SU-DHL-6 (cell line): ENCODE measurements around the gene PCF11.

ENCODE experiments used
- H2AFZ ChIP-seq: fragments of 200-600 bp; sonication (generic); 2 replicates; pipeline ENCODE4 v1.6.1; 2014; ENCODE audit warnings: low read depth, mild to moderate bottlenecking, moderate library complexity, mixed read lengths, antibody characterized with exemption, low read length; ENCODE audit not compliant: severe bottlenecking
- H3F3A ChIP-seq: fragments of 200-600 bp; shearing (Covaris generic); 2 replicates; pipeline ENCODE4 v1.6.0; 2016; ENCODE audit warnings: antibody characterized with exemption, mild to moderate bottlenecking; ENCODE audit not compliant: insufficient read depth
- H3K27ac ChIP-seq: fragments of 200-600 bp; sonication (generic); 2 replicates; pipeline ENCODE4 v1.5.1; 2016; ENCODE audit warnings: low read depth, mild to moderate bottlenecking, low read length, moderate library complexity, mixed read lengths
- H3K27me3 ChIP-seq: fragments of 200-600 bp; sonication (generic), shearing (Covaris generic); 2 replicates; pipeline ENCODE4 v1.6.0; 2014; ENCODE audit warnings: mild to moderate bottlenecking, low read length
- H3K36me3 ChIP-seq: fragments of 200-600 bp; sonication (generic); 2 replicates; pipeline ENCODE4 v1.6.1; 2014; ENCODE audit warnings: mild to moderate bottlenecking, low read length, mixed read lengths
- H3K4me2 ChIP-seq: fragments of 300-600, 200-600 bp; shearing (Covaris generic), sonication (generic); 2 replicates; pipeline ENCODE4 v1.6.0; 2014; ENCODE audit warnings: low read length, low read depth, mild to moderate bottlenecking; ENCODE audit not compliant: poor library complexity, severe bottlenecking
- H3K4me3 ChIP-seq: fragments of 200-600 bp; sonication (generic); 2 replicates; pipeline ENCODE4 v1.5.1; 2014; ENCODE audit warnings: antibody characterized with exemption, low read length, mild to moderate bottlenecking, mixed read lengths; ENCODE audit not compliant: insufficient read depth, poor library complexity, severe bottlenecking
- H3K79me2 ChIP-seq: fragments of 200-600 bp; sonication (generic); 2 replicates; pipeline ENCODE4 v1.6.1; 2014; ENCODE audit warnings: mild to moderate bottlenecking, low read length, moderate library complexity; ENCODE audit not compliant: insufficient read depth
- H3K9ac ChIP-seq: fragments of 200-600 bp; sonication (generic); 2 replicates; pipeline ENCODE4 v1.7.0; 2014; ENCODE audit warnings: mild to moderate bottlenecking, low read length
- H3K9me2 ChIP-seq: fragments of 200-600 bp; sonication (generic); replicated peaks from 2 replicates; pipeline ENCODE4 v1.6.1; 2014; ENCODE audit warnings: low read length; ENCODE audit not compliant: insufficient read depth
- H3K9me3 ChIP-seq: fragments of 200-600 bp; sonication (generic); 2 replicates; pipeline ENCODE4 v1.6.1; 2014; ENCODE audit warnings: low read length, mixed read lengths; ENCODE audit not compliant: insufficient read depth
- H4K20me1 ChIP-seq: fragments of 200-600 bp; sonication (generic); 2 replicates; pipeline ENCODE4 v1.6.1; 2014; ENCODE audit warnings: low read depth, mild to moderate bottlenecking, antibody characterized with exemption, low read length, moderate library complexity, mixed read lengths
- CTCF ChIP-seq: fragments of 200-600 bp; sonication (generic); IDR thresholded peaks from one replicate; pipeline ENCODE4 v1.5.1; 2017; ENCODE audit warnings: antibody characterized with exemption, mild to moderate bottlenecking, low read length, moderate library complexity; ENCODE audit not compliant: insufficient read depth, poor library complexity, severe bottlenecking
- EZH2phosphoT487 ChIP-seq: fragments of 200-600 bp; sonication (generic), shearing (Covaris generic); conservative IDR thresholded peaks from 2 replicates; pipeline ENCODE4 v1.6.1; 2018; ENCODE audit warnings: mild to moderate bottlenecking, antibody characterized with exemption, low read length, moderate library complexity, mixed read lengths

The PCF11 gene

GRCh38 chr11:83219095-83219494 lies 62.2 kb downstream of the PCF11 start:
- Histone ChIP-seq H3K9ac (no peak overlapping the region), H3K9me3 (no peaks in the 10 kb centered on the region), H3K27me3 (no peaks in the 10 kb centered on the region), H2AFZ (no peak overlapping the region), H4K20me1 (no peaks in the 10 kb centered on the region), H3K4me2 (no peak overlapping the region), H3K9me2 (no peaks in the 10 kb centered on the region), H3K79me2 (no peaks in the 10 kb centered on the region), H3K36me3 (no peaks in the 10 kb centered on the region), H3K27ac (no peak overlapping the region), H3K4me3 (no peak overlapping the region), H3F3A (no peaks in the 10 kb centered on the region)
- TF ChIP-seq EZH2phosphoT487: no peak

GRCh38 chr11:83220260-83220659 lies 63.3 kb downstream of the PCF11 start:
- no peak for TF ChIP-seq EZH2phosphoT487
- no peak for TF ChIP-seq CTCF
- Histone ChIP-seq H3K9me3 (no peaks in the 10 kb centered on the region), H3K27ac (no peak overlapping the region), H3K4me2 (no peak overlapping the region), H3K27me3 (no peaks in the 10 kb centered on the region), H3K9ac (no peak overlapping the region), H3K79me2 (no peaks in the 10 kb centered on the region), H3F3A (no peaks in the 10 kb centered on the region), H2AFZ (no peak overlapping the region), H4K20me1 (no peaks in the 10 kb centered on the region), H3K36me3 (no peaks in the 10 kb centered on the region), H3K4me3 (no peak overlapping the region), H3K9me2 (no peaks in the 10 kb centered on the region)

DNA sequence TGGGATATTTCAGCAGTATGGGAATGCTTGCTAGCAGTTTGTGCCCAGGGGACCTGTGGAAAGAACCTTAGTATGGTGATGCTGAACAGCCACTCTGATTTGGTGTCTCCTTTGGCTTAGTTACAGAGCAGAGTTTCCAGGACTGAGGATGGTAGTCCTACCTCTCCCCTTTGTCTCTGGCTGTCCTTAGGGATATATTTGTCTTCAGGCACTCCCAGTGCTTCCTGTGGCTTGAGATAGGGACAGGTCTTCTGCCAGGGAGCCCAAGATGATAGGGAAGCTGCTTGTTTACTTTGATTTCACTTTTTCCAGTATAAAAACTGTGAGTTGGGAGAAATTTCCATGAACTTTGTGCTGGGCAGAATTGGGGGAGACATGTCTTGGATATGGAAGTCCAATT lies 64.8 kb downstream of the PCF11 start:
- Histone ChIP-seq H3K4me3 (no peak overlapping the region), H3K9ac (no peak overlapping the region), H3K27me3 (no peaks in the 10 kb centered on the region), H3K9me2 (no peaks in the 10 kb centered on the region), H3F3A (no peaks in the 10 kb centered on the region), H3K27ac (no peak overlapping the region), H2AFZ (no peak overlapping the region), H3K4me2 (no peak overlapping the region), H3K79me2 (no peaks in the 10 kb centered on the region), H3K9me3 (no peaks in the 10 kb centered on the region), H4K20me1 (no peaks in the 10 kb centered on the region), H3K36me3 (no peaks in the 10 kb centered on the region)
- TF ChIP-seq EZH2phosphoT487: no peak
- TF ChIP-seq CTCF: no peak

- no peaks in the 10 kb centered on the region for H3F3A ChIP-seq
- no peak overlapping the region for H2AFZ ChIP-seq
- no peaks in the 10 kb centered on the region for H3K79me2 ChIP-seq
- H4K20me1 ChIP-seq: no peaks in the 10 kb centered on the region
- H3K27ac ChIP-seq: no peak overlapping the region
- no peak overlapping the region for H3K4me2 ChIP-seq
- H3K9me2 ChIP-seq: no peaks in the 10 kb centered on the region
- no peak overlapping the region for H3K4me3 ChIP-seq
- no peaks in the 10 kb centered on the region for H3K27me3 ChIP-seq
- no peaks in the 10 kb centered on the region for H3K9me3 ChIP-seq
- H3K36me3 ChIP-seq: no peaks in the 10 kb centered on the region
- no peak overlapping the region for H3K9ac ChIP-seq
- TF ChIP-seq EZH2phosphoT487 (no peak), CTCF (no peak)
Measured at GRCh38 chr11:83222499-83222898, 65.6 kb downstream of the PCF11 start.
